Neuron (in vitro differentiated cells): ENCODE results near the gene PRKCH.

ENCODE experiments used
- H2AFZ ChIP-seq: one replicate; pipeline ENCODE4 v1.6.1; 2013; ENCODE audit warnings: low read depth, mild to moderate bottlenecking, inconsistent platforms, low read length, moderate library complexity
- H3K27me3 ChIP-seq: one replicate; pipeline ENCODE4 v1.6.1; 2013; ENCODE audit warnings: low read length; ENCODE audit not compliant: insufficient read depth
- H3K36me3 ChIP-seq: one replicate; pipeline ENCODE4 v1.6.1; 2013; ENCODE audit warnings: low read length; ENCODE audit not compliant: insufficient read depth
- H3K4me1 ChIP-seq: one replicate; pipeline ENCODE4 v1.6.1; 2013; ENCODE audit warnings: low read length; ENCODE audit not compliant: insufficient read depth
- H3K4me3 ChIP-seq: 2 replicates; pipeline ENCODE4 v1.5.1; 2013; ENCODE audit warnings: mild to moderate bottlenecking, low read length, moderate library complexity
- H3K9me3 ChIP-seq: one replicate; pipeline ENCODE4 v1.6.1; 2013; ENCODE audit warnings: low read length

PRKCH gene

GRCh38 chr14:61368114-61368710 is 46.8 kb downstream of the PRKCH start:
- H2AFZ ChIP-seq, result no peak overlapping the region
- H3K4me1 ChIP-seq, result no peaks in the 10 kb centered on the region
- no peaks in the 10 kb centered on the region for H3K27me3 ChIP-seq
- no peaks in the 10 kb centered on the region for H3K9me3 ChIP-seq
- H3K36me3 ChIP-seq, result no peaks in the 10 kb centered on the region
- no peak overlapping the region for H3K4me3 ChIP-seq

- no peaks in the 10 kb centered on the region for H3K4me1 ChIP-seq
- H3K36me3 ChIP-seq, result no peaks in the 10 kb centered on the region
- H2AFZ ChIP-seq, result no peak overlapping the region
- H3K4me3 ChIP-seq, result no peak overlapping the region
- H3K27me3 ChIP-seq, result no peaks in the 10 kb centered on the region
- no peaks in the 10 kb centered on the region for H3K9me3 ChIP-seq
Measured at GRCh38 chr14:61368781-61369453, 47.5 kb downstream of the PRKCH start.

- no peaks in the 10 kb centered on the region for H3K4me1 ChIP-seq
- H3K4me3 ChIP-seq, result no peak overlapping the region
- H2AFZ ChIP-seq, result no peak overlapping the region
- H3K36me3 ChIP-seq, result no peaks in the 10 kb centered on the region
- H3K9me3 ChIP-seq, result no peaks in the 10 kb centered on the region
- no peaks in the 10 kb centered on the region for H3K27me3 ChIP-seq
Measured at GRCh38 chr14:61369454-61369810, 48.1 kb downstream of the PRKCH start.

- no peaks in the 10 kb centered on the region for H3K36me3 ChIP-seq
- H3K9me3 ChIP-seq, result no peaks in the 10 kb centered on the region
- no peaks in the 10 kb centered on the region for H3K27me3 ChIP-seq
- no peak overlapping the region for H2AFZ ChIP-seq
- no peak overlapping the region for H3K4me3 ChIP-seq
- H3K4me1 ChIP-seq, result no peaks in the 10 kb centered on the region
Measured at GRCh38 chr14:61372379-61372778, 51.0 kb downstream of the PRKCH start.

GRCh38 chr14:61372842-61373555 is 51.6 kb downstream of the PRKCH start:
- H3K36me3 ChIP-seq, result no peaks in the 10 kb centered on the region
- no peak overlapping the region for H2AFZ ChIP-seq
- H3K4me3 ChIP-seq, result no peak overlapping the region
- no peaks in the 10 kb centered on the region for H3K9me3 ChIP-seq
- no peaks in the 10 kb centered on the region for H3K4me1 ChIP-seq
- no peaks in the 10 kb centered on the region for H3K27me3 ChIP-seq

GRCh38 chr14:61374284-61374683 is 52.9 kb downstream of the PRKCH start:
- no peaks in the 10 kb centered on the region for H3K9me3 ChIP-seq
- H3K4me3 ChIP-seq, result no peak overlapping the region
- no peaks in the 10 kb centered on the region for H3K27me3 ChIP-seq
- no peaks in the 10 kb centered on the region for H3K36me3 ChIP-seq
- no peaks in the 10 kb centered on the region for H3K4me1 ChIP-seq
- no peak overlapping the region for H2AFZ ChIP-seq

GRCh38 chr14:61375218-61375617 is 53.8 kb downstream of the PRKCH start:
- no peak overlapping the region for H2AFZ ChIP-seq
- no peaks in the 10 kb centered on the region for H3K4me1 ChIP-seq
- H3K27me3 ChIP-seq, result no peaks in the 10 kb centered on the region
- H3K9me3 ChIP-seq, result no peaks in the 10 kb centered on the region
- H3K4me3 ChIP-seq, result no peak overlapping the region
- H3K36me3 ChIP-seq, result no peaks in the 10 kb centered on the region

- Histone ChIP-seq H3K27me3 (no peaks in the 10 kb centered on the region), H3K9me3 (no peaks in the 10 kb centered on the region), H3K4me3 (no peak overlapping the region), H3K36me3 (no peaks in the 10 kb centered on the region), H3K4me1 (no peaks in the 10 kb centered on the region), H2AFZ (no peak overlapping the region)
Measured at GRCh38 chr14:61376314-61376713, 54.9 kb downstream of the PRKCH start.

- Histone ChIP-seq H3K4me1 (no peaks in the 10 kb centered on the region), H3K9me3 (no peaks in the 10 kb centered on the region), H3K4me3 (no peak overlapping the region), H3K36me3 (no peaks in the 10 kb centered on the region), H3K27me3 (no peaks in the 10 kb centered on the region), H2AFZ (no peak overlapping the region)
Measured at GRCh38 chr14:61377749-61378148, 56.4 kb downstream of the PRKCH start.

GRCh38 chr14:61379639-61380184 is 58.3 kb downstream of the PRKCH start:
- H2AFZ ChIP-seq, result no peak overlapping the region

GRCh38 chr14:61380984-61381383 is 59.6 kb downstream of the PRKCH start:
- Histone ChIP-seq H3K4me3 (no peak overlapping the region), H3K27me3 (no peaks in the 10 kb centered on the region), H2AFZ (no peak overlapping the region), H3K4me1 (peaks cover 3% of the 10 kb centered on the region), H3K36me3 (no peaks in the 10 kb centered on the region), H3K9me3 (no peaks in the 10 kb centered on the region)

More at GRCh38 chr14:61379639-61380184, 58.3 kb downstream of the PRKCH start:
- Histone ChIP-seq H3K27me3 (no peaks in the 10 kb centered on the region), H3K4me3 (no peak overlapping the region), H3K36me3 (no peaks in the 10 kb centered on the region), H3K4me1 (no peaks in the 10 kb centered on the region), H3K9me3 (no peaks in the 10 kb centered on the region)

GRCh38 chr14:61381553-61381952 is 60.2 kb downstream of the PRKCH start:
- peaks cover 3% of the 10 kb centered on the region for H3K4me1 ChIP-seq
- H3K4me3 ChIP-seq, result no peak overlapping the region
- no peak overlapping the region for H2AFZ ChIP-seq
- no peaks in the 10 kb centered on the region for H3K27me3 ChIP-seq
- no peaks in the 10 kb centered on the region for H3K9me3 ChIP-seq
- no peaks in the 10 kb centered on the region for H3K36me3 ChIP-seq

GRCh38 chr14:61382842-61383241 is 61.5 kb downstream of the PRKCH start:
- Histone ChIP-seq H3K27me3 (no peaks in the 10 kb centered on the region), H3K4me3 (no peak overlapping the region), H3K9me3 (no peaks in the 10 kb centered on the region), H3K36me3 (no peaks in the 10 kb centered on the region), H2AFZ (no peak overlapping the region), H3K4me1 (peaks cover 3% of the 10 kb centered on the region)
